ENCODE data around the gene SLC15A1.

Gene SLC15A1

DNA sequence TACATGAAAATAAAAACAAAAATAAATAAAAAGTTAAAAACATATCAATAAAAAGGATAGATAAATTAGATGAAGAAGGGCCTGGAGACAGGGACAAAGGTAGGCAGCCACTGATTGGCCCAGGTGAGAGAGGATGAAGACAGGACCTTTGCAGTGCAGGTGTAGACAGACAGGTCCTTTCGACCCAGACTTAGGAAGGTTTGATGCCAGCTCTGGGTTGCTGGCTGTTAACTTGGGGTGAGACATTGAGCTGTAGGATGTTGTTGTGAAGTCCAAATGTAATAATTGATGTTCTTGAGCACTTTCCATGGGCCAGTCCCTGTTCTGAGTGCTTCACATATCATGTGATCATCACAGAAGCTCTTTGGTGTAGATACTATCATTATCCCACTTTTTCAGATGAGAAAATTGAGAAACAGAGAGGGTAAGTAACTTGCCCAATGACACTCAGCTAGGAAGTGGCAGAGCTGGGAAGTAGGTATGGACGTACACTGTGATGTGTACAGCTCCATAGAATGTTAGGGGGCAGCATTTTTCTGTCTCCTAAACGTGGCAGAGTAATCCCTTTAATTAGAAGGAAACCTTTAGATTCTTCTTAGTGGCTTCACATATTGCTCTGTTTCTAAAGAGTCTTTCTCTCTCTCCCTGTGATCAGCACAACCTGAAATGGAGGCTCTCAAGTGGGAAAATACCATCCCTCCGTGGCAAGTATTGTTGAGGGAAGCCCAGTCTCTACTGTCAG is 99.6 kb downstream of the SLC15A1 start:
- TF ChIP-seq EZH2phosphoT487 (conservative IDR thresholded peaks at IDR 0.05; ENCODE audit: low read length) = no peak
- TF ChIP-seq, protein P1, sequence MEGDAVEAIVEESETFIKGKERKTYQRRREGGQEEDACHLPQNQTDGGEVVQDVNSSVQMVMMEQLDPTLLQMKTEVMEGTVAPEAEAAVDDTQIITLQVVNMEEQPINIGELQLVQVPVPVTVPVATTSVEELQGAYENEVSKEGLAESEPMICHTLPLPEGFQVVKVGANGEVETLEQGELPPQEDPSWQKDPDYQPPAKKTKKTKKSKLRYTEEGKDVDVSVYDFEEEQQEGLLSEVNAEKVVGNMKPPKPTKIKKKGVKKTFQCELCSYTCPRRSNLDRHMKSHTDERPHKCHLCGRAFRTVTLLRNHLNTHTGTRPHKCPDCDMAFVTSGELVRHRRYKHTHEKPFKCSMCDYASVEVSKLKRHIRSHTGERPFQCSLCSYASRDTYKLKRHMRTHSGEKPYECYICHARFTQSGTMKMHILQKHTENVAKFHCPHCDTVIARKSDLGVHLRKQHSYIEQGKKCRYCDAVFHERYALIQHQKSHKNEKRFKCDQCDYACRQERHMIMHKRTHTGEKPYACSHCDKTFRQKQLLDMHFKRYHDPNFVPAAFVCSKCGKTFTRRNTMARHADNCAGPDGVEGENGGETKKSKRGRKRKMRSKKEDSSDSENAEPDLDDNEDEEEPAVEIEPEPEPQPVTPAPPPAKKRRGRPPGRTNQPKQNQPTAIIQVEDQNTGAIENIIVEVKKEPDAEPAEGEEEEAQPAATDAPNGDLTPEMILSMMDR (IDR thresholded peaks at IDR 0.05; ENCODE audit: insufficient read depth, low read length, poor library complexity, severe bottlenecking) = no peak
- no peak overlapping the region for H3K4me3 ChIP-seq (ENCODE audit: insufficient read depth, low read length, poor library complexity, severe bottlenecking)
- no peaks in the 10 kb centered on the region for H3K9me3 ChIP-seq (ENCODE audit: insufficient read depth, low read length)
- H3F3A ChIP-seq (ENCODE audit: insufficient read depth) = no peaks in the 10 kb centered on the region
- H3K9ac ChIP-seq (ENCODE audit: low read length) = no peak overlapping the region
- no peak overlapping the region for H2AFZ ChIP-seq (ENCODE audit: low read depth, low read length, severe bottlenecking)
- no peaks in the 10 kb centered on the region for H3K79me2 ChIP-seq (ENCODE audit: insufficient read depth, low read length)
- H3K36me3 ChIP-seq (ENCODE audit: low read length) = no peaks in the 10 kb centered on the region
- H4K20me1 ChIP-seq (ENCODE audit: low read depth, low read length) = no peaks in the 10 kb centered on the region
- no peaks in the 10 kb centered on the region for H3K9me2 ChIP-seq (replicated peaks; ENCODE audit: insufficient read depth, low read length)
- H3K27ac ChIP-seq (ENCODE audit: low read depth, low read length) = no peak overlapping the region
- H3K27me3 ChIP-seq (ENCODE audit: low read length) = no peaks in the 10 kb centered on the region
- no peak overlapping the region for H3K4me2 ChIP-seq (ENCODE audit: low read depth, low read length, poor library complexity, severe bottlenecking)

DNA sequence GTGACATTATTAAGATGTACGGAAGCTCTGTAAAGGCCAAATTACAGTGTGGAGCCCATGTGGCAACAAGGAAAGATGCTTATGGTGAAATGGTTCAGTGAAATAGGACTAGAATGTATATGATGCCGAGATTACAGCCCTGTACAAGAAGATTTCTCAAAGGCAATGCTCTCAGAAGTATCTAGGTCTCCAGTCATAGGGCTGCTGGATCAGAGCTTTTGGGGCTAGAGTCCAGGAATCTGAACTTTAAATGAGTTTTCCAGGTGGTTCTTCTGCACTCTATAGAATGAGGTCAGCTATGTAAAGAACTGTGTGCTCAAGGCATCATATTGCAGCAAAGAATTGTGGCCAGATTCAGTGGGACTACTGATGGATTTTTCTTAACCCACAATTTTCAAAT is 100.2 kb downstream of the SLC15A1 start:
- Histone ChIP-seq H3K79me2 (ENCODE audit: insufficient read depth, low read length) (no peaks in the 10 kb centered on the region), H3K9me3 (ENCODE audit: insufficient read depth, low read length) (no peaks in the 10 kb centered on the region), H3K4me3 (ENCODE audit: insufficient read depth, low read length, poor library complexity, severe bottlenecking) (no peak overlapping the region), H2AFZ (ENCODE audit: low read depth, low read length, severe bottlenecking) (no peak overlapping the region), H3K4me2 (ENCODE audit: low read depth, low read length, poor library complexity, severe bottlenecking) (no peak overlapping the region), H3K27ac (ENCODE audit: low read depth, low read length) (no peak overlapping the region), H3F3A (ENCODE audit: insufficient read depth) (no peaks in the 10 kb centered on the region), H3K9ac (ENCODE audit: low read length) (no peak overlapping the region), H4K20me1 (ENCODE audit: low read depth, low read length) (no peaks in the 10 kb centered on the region), H3K27me3 (ENCODE audit: low read length) (no peaks in the 10 kb centered on the region), H3K36me3 (ENCODE audit: low read length) (no peaks in the 10 kb centered on the region), H3K9me2 (replicated peaks; ENCODE audit: insufficient read depth, low read length) (no peaks in the 10 kb centered on the region)
- TF ChIP-seq, protein P1 (IDR thresholded peaks at IDR 0.05; ENCODE audit: insufficient read depth, low read length, poor library complexity, severe bottlenecking) = no peak
- TF ChIP-seq EZH2phosphoT487 (conservative IDR thresholded peaks at IDR 0.05; ENCODE audit: low read length) = no peak

DNA sequence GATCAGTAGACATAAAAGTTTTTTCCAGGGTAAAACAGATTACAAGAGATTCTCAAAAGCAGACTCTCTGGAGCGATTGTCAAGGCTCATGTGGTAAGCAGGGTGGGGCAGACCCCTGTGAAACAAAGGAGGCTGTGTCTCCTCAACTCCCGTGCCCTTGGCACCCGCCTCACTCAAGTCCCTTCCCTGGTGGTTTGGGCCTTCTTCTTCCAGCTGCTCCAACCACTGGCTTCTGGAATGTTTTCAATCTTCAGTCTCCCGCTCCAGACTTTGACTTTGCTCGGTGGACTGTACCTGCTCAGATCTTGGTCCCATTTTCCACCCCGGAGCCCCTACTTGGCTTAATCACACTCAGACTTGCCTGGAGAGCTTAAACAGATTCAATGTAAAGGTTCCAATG is 100.7 kb downstream of the SLC15A1 start:
- Histone ChIP-seq H3K9me2 (replicated peaks; ENCODE audit: insufficient read depth, low read length) (no peaks in the 10 kb centered on the region), H3K36me3 (ENCODE audit: low read length) (no peaks in the 10 kb centered on the region), H3K79me2 (ENCODE audit: insufficient read depth, low read length) (no peaks in the 10 kb centered on the region), H3F3A (ENCODE audit: insufficient read depth) (no peaks in the 10 kb centered on the region), H4K20me1 (ENCODE audit: low read depth, low read length) (no peaks in the 10 kb centered on the region), H2AFZ (ENCODE audit: low read depth, low read length, severe bottlenecking) (no peak overlapping the region), H3K9me3 (ENCODE audit: insufficient read depth, low read length) (no peaks in the 10 kb centered on the region), H3K27me3 (ENCODE audit: low read length) (no peaks in the 10 kb centered on the region), H3K4me3 (ENCODE audit: insufficient read depth, low read length, poor library complexity, severe bottlenecking) (no peak overlapping the region), H3K27ac (ENCODE audit: low read depth, low read length) (no peak overlapping the region), H3K4me2 (ENCODE audit: low read depth, low read length, poor library complexity, severe bottlenecking) (no peak overlapping the region), H3K9ac (ENCODE audit: low read length) (no peak overlapping the region)
- TF ChIP-seq, protein P1 (IDR thresholded peaks at IDR 0.05; ENCODE audit: insufficient read depth, low read length, poor library complexity, severe bottlenecking) = no peak
- TF ChIP-seq EZH2phosphoT487 (conservative IDR thresholded peaks at IDR 0.05; ENCODE audit: low read length) = no peak
